Mesothelial cell of epicardium (in vitro differentiated cells): Measurements from ENCODE around the gene PCTP. TPM values are rescaled to one million over a fixed set of nuclear protein-coding genes. Genes with fewer than 3 reads are reported as not detected.

Experiments used
- DNase-seq, 2 experiments: peaks; one replicate each; pipeline ENCODE4 v3.0.0; 2021; ENCODE audit warnings: low spot score in 2 of 2; ENCODE audit not compliant: unreplicated experiment in 2 of 2
- H3K27ac Mint-ChIP-seq: 2 replicates; pipeline ENCODE4 v1.8.0; 2021; ENCODE audit warnings: mixed read lengths
- H3K27me3 Mint-ChIP-seq: 2 replicates; pipeline ENCODE4 v1.8.0; 2021; ENCODE audit warnings: low read depth, mixed read lengths
- H3K36me3 Mint-ChIP-seq: 2 replicates; pipeline ENCODE4 v1.8.0; 2021; ENCODE audit warnings: mixed read lengths
- H3K4me1 Mint-ChIP-seq: 2 replicates; pipeline ENCODE4 v1.8.0; 2021; ENCODE audit warnings: mixed read lengths
- H3K4me3 Mint-ChIP-seq: 2 replicates; pipeline ENCODE4 v1.8.0; 2021; ENCODE audit warnings: mild to moderate bottlenecking, moderate library complexity, mixed read lengths
- H3K9me3 Mint-ChIP-seq: 2 replicates; pipeline ENCODE4 v1.8.0; 2021; ENCODE audit warnings: mixed read lengths
- total RNA-seq: library from RNA; stranded (reverse); gene quantifications from 3 replicates; pipeline ENCODE4 v1.2.1, GENCODE V29; 2021
- TF ChIP-seq, protein P1 (sequence below): fragments of 200-600 bp; sonication (generic); IDR thresholded peaks from one replicate; pipeline ENCODE4 v1.5.0; 2021; ENCODE audit warnings: antibody characterized with exemption; ENCODE audit not compliant: unreplicated experiment

The PCTP gene
- total RNA-seq, 1 donor from 2014 or later, result 13.3 TPM

DNA sequence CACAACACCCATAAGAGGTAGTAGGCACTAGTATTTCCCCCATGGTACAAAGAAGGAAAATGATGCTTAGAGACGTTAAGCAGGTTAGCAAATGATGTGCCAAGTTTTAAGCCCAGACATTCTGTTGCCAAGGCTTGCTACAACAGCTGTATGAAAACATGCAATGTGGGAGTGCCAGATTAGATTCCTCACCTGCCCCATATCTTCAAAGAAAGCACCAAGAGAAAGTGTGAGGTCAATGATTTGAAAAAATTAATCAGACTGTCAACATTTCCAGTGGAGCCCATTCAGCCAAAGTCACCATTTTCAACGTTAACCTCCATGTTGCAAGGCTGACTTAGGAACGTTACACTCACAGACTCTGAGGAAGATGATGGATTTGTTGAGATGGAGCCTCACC is 61.5 kb downstream of the PCTP start:
- TF ChIP-seq, protein P1, sequence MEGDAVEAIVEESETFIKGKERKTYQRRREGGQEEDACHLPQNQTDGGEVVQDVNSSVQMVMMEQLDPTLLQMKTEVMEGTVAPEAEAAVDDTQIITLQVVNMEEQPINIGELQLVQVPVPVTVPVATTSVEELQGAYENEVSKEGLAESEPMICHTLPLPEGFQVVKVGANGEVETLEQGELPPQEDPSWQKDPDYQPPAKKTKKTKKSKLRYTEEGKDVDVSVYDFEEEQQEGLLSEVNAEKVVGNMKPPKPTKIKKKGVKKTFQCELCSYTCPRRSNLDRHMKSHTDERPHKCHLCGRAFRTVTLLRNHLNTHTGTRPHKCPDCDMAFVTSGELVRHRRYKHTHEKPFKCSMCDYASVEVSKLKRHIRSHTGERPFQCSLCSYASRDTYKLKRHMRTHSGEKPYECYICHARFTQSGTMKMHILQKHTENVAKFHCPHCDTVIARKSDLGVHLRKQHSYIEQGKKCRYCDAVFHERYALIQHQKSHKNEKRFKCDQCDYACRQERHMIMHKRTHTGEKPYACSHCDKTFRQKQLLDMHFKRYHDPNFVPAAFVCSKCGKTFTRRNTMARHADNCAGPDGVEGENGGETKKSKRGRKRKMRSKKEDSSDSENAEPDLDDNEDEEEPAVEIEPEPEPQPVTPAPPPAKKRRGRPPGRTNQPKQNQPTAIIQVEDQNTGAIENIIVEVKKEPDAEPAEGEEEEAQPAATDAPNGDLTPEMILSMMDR, result no peak
- no peaks in the 10 kb centered on the region for H3K36me3 Mint-ChIP-seq
- no peak overlapping the region for H3K27ac Mint-ChIP-seq
- peaks cover 1% of the 10 kb centered on the region for H3K27me3 Mint-ChIP-seq
- H3K4me1 Mint-ChIP-seq, result peaks cover 1% of the 10 kb centered on the region
- H3K9me3 Mint-ChIP-seq, result no peaks in the 10 kb centered on the region
- no peak overlapping the region for H3K4me3 Mint-ChIP-seq
- no peak for DNase-seq

- TF ChIP-seq, protein P1, result no peak
- peaks cover 1% of the 10 kb centered on the region for H3K4me1 Mint-ChIP-seq
These were observed 63.1 kb downstream of the PCTP start for GRCh38 chr17:55813944-55814343.

DNA sequence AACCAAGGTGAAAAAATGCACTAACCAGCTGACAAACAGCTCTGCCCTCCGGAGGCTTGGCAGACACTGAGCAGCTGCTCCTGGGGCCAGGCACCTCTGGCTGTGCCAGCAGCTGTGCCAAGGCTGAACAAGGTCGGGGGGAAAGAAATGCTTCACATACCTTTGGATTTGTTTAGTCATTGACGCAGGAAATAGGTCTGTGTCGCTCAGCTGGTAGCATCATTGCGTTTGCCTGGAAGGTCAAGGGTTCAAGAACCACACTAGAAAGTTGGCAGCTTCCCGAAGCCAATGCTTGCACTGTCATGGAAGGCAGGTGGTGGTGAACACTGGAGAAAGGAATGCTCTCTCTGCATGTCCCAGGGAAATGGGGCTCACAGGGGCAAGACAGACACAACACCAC is 63.5 kb downstream of the PCTP start:
- Mint-ChIP-seq H3K27ac (no peak overlapping the region), H3K9me3 (peaks cover 4% of the 10 kb centered on the region), H3K4me3 (no peak overlapping the region), H3K36me3 (no peaks in the 10 kb centered on the region), H3K27me3 (peaks cover 7% of the 10 kb centered on the region), H3K4me1 (peaks cover 1% of the 10 kb centered on the region)
- TF ChIP-seq, protein P1, result no peak
- DNase-seq, result no peak

More at GRCh38 chr17:55813944-55814343, 63.1 kb downstream of the PCTP start:
- Mint-ChIP-seq H3K27me3 (peaks cover 7% of the 10 kb centered on the region), H3K4me3 (no peak overlapping the region), H3K36me3 (no peaks in the 10 kb centered on the region), H3K27ac (no peak overlapping the region), H3K9me3 (peaks cover 4% of the 10 kb centered on the region)
- no peak for DNase-seq

GRCh38 chr17:55816532-55817396 is 65.9 kb downstream of the PCTP start:
- Mint-ChIP-seq H3K27me3 (peaks cover 7% of the 10 kb centered on the region), H3K27ac (no peak overlapping the region), H3K36me3 (no peaks in the 10 kb centered on the region), H3K4me1 (peaks cover 1% of the 10 kb centered on the region), H3K4me3 (no peak overlapping the region), H3K9me3 (peaks cover 9% of the 10 kb centered on the region)
- TF ChIP-seq, protein P1, result no peak
- no peak for DNase-seq

- no peaks in the 10 kb centered on the region for H3K36me3 Mint-ChIP-seq
- TF ChIP-seq, protein P1, result no peak
These were observed 66.5 kb downstream of the PCTP start for GRCh38 chr17:55817397-55817709.

More at GRCh38 chr17:55817397-55817709, 66.5 kb downstream of the PCTP start:
- no peak overlapping the region for H3K4me3 Mint-ChIP-seq
- no peak for DNase-seq
- peaks cover 9% of the 10 kb centered on the region for H3K9me3 Mint-ChIP-seq
- H3K4me1 Mint-ChIP-seq, result peaks cover 1% of the 10 kb centered on the region
- H3K27ac Mint-ChIP-seq, result no peak overlapping the region
- H3K27me3 Mint-ChIP-seq, result peaks cover 7% of the 10 kb centered on the region
